A673 (cell line): ENCODE measurements around the gene SAMD10. TPM values are rescaled to one million over a fixed set of nuclear protein-coding genes. Genes with fewer than 3 reads are reported as not detected.

Experiments
- BruUV-seq: library from RNA; stranded (reverse); fragments of 400-500 nt; replicated peaks from 2 replicates; lab custom pipeline; 2021; lab: Mats Ljungman, UMichigan
- CTCF ChIA-PET: fragments of 300-600 bp; sonication (Branson Sonifier 250); formaldehyde crosslinking; loops from one replicate; lab custom pipeline; 2022; ENCODE audit warnings: antibody characterized with exemption; lab: Charles Lee
- POLR2A ChIA-PET: fragments of 300-600 bp; sonication (Branson Sonifier 250); formaldehyde crosslinking; loops from one replicate; lab custom pipeline; 2022; ENCODE audit warnings: antibody characterized with exemption; ENCODE audit not compliant: low non-redundant PET; lab: Charles Lee
- DNase-seq: peaks from one replicate; pipeline ENCODE4 v3.0.0-alpha.2; 2015; ENCODE audit warnings: low spot score
- H3K27ac ChIP-seq: fragments of 200-600 bp; sonication (generic); 2 replicates; pipeline ENCODE4 v1.5.1; 2016; ENCODE audit warnings: mixed run types, low read depth, mild to moderate bottlenecking, mixed read lengths, antibody characterized with exemption, low read length; ENCODE audit not compliant: poor library complexity, severe bottlenecking
- H3K27me3 ChIP-seq: fragments of 200-600 bp; sonication (generic); replicated peaks from 2 replicates; pipeline ENCODE4 v1.6.1; 2017; ENCODE audit warnings: mixed run types, low read depth, mild to moderate bottlenecking, mixed read lengths, antibody characterized with exemption, low read length; ENCODE audit not compliant: insufficient read depth, poor library complexity
- H3K36me3 ChIP-seq: fragments of 200-600 bp; sonication (generic); 2 replicates; pipeline ENCODE4 v1.6.1; 2016; ENCODE audit warnings: mixed run types, mild to moderate bottlenecking, mixed read lengths, antibody characterized with exemption, low read length; ENCODE audit not compliant: insufficient read depth, poor library complexity, severe bottlenecking
- H3K4me1 ChIP-seq: fragments of 200-600 bp; sonication (generic); 2 replicates; pipeline ENCODE4 v1.6.1; 2017; ENCODE audit warnings: mixed run types, mild to moderate bottlenecking, mixed read lengths, antibody characterized with exemption, low read length; ENCODE audit not compliant: insufficient read depth, poor library complexity, severe bottlenecking
- H3K4me3 ChIP-seq: fragments of 200-600 bp; sonication (generic); 2 replicates; pipeline ENCODE4 v1.5.1; 2016; ENCODE audit warnings: low read depth, mixed run types, mild to moderate bottlenecking, mixed read lengths, low read length; ENCODE audit not compliant: poor library complexity, severe bottlenecking
- H3K9me3 ChIP-seq: fragments of 200-600 bp; sonication (generic); 2 replicates; pipeline ENCODE4 v1.6.1; 2016; ENCODE audit warnings: mixed run types, low read depth, mild to moderate bottlenecking, mixed read lengths, antibody characterized with exemption, low read length; ENCODE audit not compliant: poor library complexity, severe bottlenecking
- EZH2 ChIP-seq: fragments of 200-600 bp; sonication (generic); IDR thresholded peaks from 2 replicates; pipeline ENCODE4 v1.6.1; 2017; ENCODE audit warnings: borderline replicate concordance, low read depth, mild to moderate bottlenecking, mixed read lengths, antibody characterized with exemption, low read length; ENCODE audit not compliant: poor library complexity, severe bottlenecking
- intact Hi-C: fragments of 100-400 bp; cut with micrococcal nuclease; formaldehyde crosslinking; loops from one replicate; pipeline ENCODE4 v1.10.0; 2022; ENCODE audit not compliant: unreplicated experiment
- total RNA-seq: library from RNA; stranded (reverse); gene quantifications from 2 replicates; pipeline ENCODE4 v1.2.3, GENCODE V29; 2021
- TF ChIP-seq, protein P1 (sequence below): fragments of 300-800, 200-600 bp; sonication (generic); conservative IDR thresholded peaks from 2 replicates; pipeline ENCODE4 v1.5.1; 2017; ENCODE audit warnings: low read depth, mild to moderate bottlenecking, antibody characterized with exemption, low read length, moderate library complexity, mixed read lengths

Gene SAMD10
- total RNA-seq, 1 experiment from 2014 or later = 6.3 TPM

DNA sequence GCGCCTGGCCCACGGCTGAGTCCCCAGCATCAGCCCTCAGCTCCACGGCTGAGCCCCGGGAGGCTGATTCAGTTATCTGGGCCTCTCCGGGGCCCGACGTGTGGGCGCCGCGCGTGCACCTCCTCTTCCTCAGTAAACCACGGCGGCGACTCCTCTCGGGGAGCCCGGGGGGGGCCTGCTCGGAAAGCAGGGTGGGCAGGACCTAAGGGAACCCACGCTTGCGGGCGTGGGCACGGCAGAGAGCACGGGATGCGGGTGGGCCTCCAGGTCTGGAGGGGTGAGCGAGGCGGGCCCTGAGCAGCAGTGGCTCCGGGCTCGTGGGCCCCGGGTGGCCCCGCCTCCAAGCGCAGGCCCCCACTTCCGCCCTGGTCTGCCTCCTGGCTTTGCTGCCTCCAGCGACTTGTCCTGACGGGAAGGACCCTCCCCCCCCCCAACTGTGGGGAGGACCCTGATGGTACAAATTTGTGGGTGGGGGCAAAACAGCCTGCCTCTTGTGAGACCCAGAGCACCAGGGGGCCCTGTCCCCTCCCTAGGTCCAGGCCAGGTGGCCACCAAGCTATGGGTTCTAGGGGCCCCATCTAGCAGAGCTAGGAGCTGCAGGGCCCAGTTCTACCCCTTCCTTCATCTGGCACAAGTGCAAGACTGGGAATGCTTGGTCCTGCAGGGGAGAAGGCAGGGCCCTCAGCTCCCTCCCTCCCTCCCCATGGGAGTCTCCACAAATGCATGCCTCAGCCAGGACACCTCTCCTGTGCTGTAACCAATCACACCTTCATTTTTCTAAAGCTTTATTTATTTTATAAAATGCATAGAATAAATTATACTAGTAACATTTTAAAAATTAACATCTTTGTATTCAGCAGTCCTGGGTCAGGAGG lies 40.1 kb downstream of the SAMD10 start:
- Histone ChIP-seq H3K36me3 (peaks cover 28% of the 10 kb centered on the region), H3K9me3 (no peaks in the 10 kb centered on the region), H3K4me1 (no peaks in the 10 kb centered on the region), H3K27ac (no peak overlapping the region), H3K27me3 (no peaks in the 10 kb centered on the region), H3K4me3 (no peak overlapping the region)
- no TSS peak for BruUV-seq
- TF ChIP-seq, protein P1, sequence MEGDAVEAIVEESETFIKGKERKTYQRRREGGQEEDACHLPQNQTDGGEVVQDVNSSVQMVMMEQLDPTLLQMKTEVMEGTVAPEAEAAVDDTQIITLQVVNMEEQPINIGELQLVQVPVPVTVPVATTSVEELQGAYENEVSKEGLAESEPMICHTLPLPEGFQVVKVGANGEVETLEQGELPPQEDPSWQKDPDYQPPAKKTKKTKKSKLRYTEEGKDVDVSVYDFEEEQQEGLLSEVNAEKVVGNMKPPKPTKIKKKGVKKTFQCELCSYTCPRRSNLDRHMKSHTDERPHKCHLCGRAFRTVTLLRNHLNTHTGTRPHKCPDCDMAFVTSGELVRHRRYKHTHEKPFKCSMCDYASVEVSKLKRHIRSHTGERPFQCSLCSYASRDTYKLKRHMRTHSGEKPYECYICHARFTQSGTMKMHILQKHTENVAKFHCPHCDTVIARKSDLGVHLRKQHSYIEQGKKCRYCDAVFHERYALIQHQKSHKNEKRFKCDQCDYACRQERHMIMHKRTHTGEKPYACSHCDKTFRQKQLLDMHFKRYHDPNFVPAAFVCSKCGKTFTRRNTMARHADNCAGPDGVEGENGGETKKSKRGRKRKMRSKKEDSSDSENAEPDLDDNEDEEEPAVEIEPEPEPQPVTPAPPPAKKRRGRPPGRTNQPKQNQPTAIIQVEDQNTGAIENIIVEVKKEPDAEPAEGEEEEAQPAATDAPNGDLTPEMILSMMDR = no peak
- no peak for TF ChIP-seq EZH2
- intact Hi-C loops = no loop called here
- POLR2A ChIA-PET = no interaction called here
- CTCF ChIA-PET = no interaction called here
- no peak for DNase-seq

GRCh38 chr20:63937596-63937995 lies 41.8 kb downstream of the SAMD10 start:
- POLR2A ChIA-PET = no interaction called here
- no peak for TF ChIP-seq EZH2
- TF ChIP-seq, protein P1 = no peak
- H3K9me3 ChIP-seq = no peaks in the 10 kb centered on the region
- H3K36me3 ChIP-seq = peaks cover 18% of the 10 kb centered on the region
- CTCF ChIA-PET = no interaction called here
- H3K4me3 ChIP-seq = no peak overlapping the region
- intact Hi-C loops = no loop called here
- H3K27me3 ChIP-seq = no peaks in the 10 kb centered on the region
- no TSS peak for BruUV-seq
- H3K27ac ChIP-seq = no peak overlapping the region
- H3K4me1 ChIP-seq = no peaks in the 10 kb centered on the region
- no peak for DNase-seq

- intact Hi-C loops = no loop called here
- DNase-seq = no peak
- TF ChIP-seq EZH2 = no peak
- TF ChIP-seq, protein P1 = no peak
- CTCF ChIA-PET = no interaction called here
- BruUV-seq = no TSS peak
- Histone ChIP-seq H3K4me3 (no peak overlapping the region), H3K4me1 (no peaks in the 10 kb centered on the region), H3K36me3 (peaks cover 31% of the 10 kb centered on the region), H3K27me3 (no peaks in the 10 kb centered on the region), H3K27ac (no peak overlapping the region), H3K9me3 (no peaks in the 10 kb centered on the region)
- POLR2A ChIA-PET = interaction anchor here (0.5 kb wide), 1 partner anchor 140 kb away, joined by 3 read pairs; no protein-coding TSS in a partner anchor
These were observed 44.0 kb downstream of the SAMD10 start for GRCh38 chr20:63935447-63935846.
